GM12873 (cell line): ENCODE results near the gene KIF5C.

ENCODE experiments used
- TF ChIP-seq, protein P1 (sequence below): IDR thresholded peaks from 2 replicates; pipeline ENCODE4 v1.5.1; 2012; ENCODE audit warnings: low read depth, mild to moderate bottlenecking, moderate library complexity, low read length, control low read depth; ENCODE audit not compliant: insufficient read depth; ENCODE audit errors: missing control alignments

The KIF5C gene

GRCh38 chr2:148876595-148877402, 1.8 kb downstream of the KIF5C start:
- TF ChIP-seq, protein P1, sequence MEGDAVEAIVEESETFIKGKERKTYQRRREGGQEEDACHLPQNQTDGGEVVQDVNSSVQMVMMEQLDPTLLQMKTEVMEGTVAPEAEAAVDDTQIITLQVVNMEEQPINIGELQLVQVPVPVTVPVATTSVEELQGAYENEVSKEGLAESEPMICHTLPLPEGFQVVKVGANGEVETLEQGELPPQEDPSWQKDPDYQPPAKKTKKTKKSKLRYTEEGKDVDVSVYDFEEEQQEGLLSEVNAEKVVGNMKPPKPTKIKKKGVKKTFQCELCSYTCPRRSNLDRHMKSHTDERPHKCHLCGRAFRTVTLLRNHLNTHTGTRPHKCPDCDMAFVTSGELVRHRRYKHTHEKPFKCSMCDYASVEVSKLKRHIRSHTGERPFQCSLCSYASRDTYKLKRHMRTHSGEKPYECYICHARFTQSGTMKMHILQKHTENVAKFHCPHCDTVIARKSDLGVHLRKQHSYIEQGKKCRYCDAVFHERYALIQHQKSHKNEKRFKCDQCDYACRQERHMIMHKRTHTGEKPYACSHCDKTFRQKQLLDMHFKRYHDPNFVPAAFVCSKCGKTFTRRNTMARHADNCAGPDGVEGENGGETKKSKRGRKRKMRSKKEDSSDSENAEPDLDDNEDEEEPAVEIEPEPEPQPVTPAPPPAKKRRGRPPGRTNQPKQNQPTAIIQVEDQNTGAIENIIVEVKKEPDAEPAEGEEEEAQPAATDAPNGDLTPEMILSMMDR: no peak

DNA sequence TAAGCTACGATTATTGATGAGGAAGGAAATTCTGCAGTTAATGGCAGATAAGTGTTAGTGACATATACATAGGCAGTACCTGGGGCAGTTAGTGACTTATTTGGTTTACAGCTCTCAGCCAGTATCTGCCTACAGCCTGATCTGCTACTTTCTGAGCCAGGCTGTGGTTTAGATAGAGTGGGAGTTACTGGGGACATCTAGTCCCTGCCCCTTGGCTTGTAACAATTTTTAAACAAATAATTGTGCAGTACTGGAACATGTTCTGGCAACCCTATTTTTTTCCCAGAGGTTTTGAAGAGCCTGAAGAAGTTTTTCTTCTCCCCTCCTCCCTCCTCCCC, 2.3 kb downstream of the KIF5C start:
- TF ChIP-seq, protein P1: no peak

GRCh38 chr2:148880636-148881035, 5.6 kb downstream of the KIF5C start:
- TF ChIP-seq, protein P1: no peak

DNA sequence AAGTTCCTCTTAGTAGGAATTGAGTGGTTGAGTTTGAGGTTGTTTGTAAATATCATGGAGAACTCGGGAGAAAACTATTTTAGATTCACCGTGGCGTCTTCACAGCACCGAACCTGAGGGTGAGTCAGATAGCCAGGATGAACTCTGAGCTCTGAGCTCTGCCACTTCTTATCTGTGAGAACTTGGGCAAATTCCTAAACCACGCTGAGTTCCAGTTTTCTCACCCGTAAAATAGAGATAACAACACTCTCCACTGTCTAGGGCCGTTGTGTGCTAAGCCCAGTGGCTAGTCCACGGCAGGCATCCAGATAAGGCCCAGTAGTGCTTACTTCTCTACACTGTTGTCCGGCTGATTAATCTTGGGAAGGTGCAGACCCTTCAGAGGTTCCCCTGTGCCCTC, 7.0 kb downstream of the KIF5C start:
- TF ChIP-seq, protein P1: no peak

DNA sequence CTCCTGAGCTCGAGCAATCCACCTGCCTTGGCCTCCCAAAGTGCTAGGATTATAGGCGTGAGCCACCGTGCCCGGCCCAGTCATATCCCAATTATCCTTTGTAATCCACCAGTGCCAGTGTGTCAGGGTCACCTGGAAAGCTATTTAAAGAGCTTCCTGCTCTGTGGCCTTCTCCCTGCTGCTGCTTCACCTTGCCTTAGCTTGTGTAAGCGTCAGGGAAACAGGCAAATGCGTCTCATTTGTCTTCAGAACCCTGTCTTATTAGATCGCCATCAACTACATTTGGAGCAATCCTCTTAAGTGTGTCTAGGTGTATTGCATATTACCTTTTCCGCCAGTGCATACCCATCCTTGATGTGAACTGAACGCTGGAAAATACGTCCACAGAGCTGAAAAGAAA, 10.2 kb downstream of the KIF5C start:
- TF ChIP-seq, protein P1: no peak

DNA sequence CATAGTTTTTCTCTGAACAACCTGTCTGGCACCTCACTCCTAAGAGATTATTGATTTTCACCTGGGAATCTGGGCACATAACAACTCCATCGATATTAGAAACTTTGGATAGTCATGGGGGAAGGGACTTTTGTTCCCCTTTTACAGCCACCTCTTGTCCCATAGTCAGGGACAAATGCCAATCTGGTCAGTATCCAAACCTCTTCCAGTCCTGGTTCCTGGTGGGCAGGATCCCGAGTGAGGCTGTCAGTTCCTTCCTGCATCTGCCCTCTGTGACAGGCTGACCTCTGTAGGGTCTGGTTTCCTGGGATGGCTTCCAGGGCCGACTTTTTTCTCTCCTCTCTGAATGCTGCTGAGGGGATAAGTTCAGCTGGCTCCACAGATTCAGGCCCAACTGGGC, 11.0 kb downstream of the KIF5C start:
- TF ChIP-seq, protein P1: no peak

DNA sequence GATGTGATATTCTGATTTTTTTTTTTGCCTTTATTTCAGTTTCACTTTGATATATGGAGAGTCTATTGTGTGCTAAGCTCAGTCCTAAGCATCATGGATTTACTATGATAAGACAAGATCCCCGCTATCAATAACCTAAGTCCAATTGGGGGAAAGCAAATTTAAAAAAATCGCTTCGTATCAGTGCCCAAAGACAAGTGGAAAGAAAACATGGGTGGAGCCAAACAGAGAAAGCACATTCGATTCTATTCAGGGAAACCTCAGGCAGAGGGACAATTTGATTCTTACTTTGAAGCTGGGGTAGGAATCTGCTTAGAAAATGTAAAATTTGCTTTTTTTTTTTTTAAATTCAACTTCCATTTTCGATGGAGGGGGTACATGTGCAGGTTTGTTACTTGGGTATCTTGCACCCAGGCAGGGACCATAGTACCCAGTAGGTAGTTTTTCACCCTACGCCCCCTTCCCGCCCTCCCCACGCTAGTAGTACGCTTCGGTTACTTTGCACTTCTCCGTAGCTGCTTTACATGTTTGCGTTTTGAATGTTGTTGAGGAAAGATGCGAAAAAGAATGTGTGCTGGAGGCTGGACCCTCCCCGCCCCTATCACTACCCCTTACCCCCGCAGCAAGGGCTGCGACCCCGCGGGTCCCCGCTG, 12.4 kb downstream of the KIF5C start:
- TF ChIP-seq, protein P1: no peak
